Neural progenitor cell (in vitro differentiated cells): ENCODE data around the gene MAPK4.

Source experiments
- CTCF ChIP-seq: fragments of 200-600 bp; sonication (generic); IDR thresholded peaks from 2 replicates; pipeline ENCODE4 v1.5.1; 2017; ENCODE audit warnings: antibody characterized with exemption, mild to moderate bottlenecking
- EZH2 ChIP-seq: fragments of 200-600 bp; sonication (generic); IDR thresholded peaks from 2 replicates; pipeline ENCODE4 v1.6.1; 2017; ENCODE audit warnings: antibody characterized with exemption, mild to moderate bottlenecking, moderate library complexity
- EZH2phosphoT487 ChIP-seq: fragments of 200-600 bp; sonication (generic); IDR thresholded peaks from 2 replicates; pipeline ENCODE4 v1.6.1; 2017; ENCODE audit warnings: antibody characterized with exemption

- TF ChIP-seq CTCF (no peak), EZH2 (no peak), EZH2phosphoT487 (no peak)
Observed at GRCh38 chr18:50665519-50665918, 105.6 kb downstream of the MAPK4 start.
